Rectal smooth muscle tissue (tissue), 1 donor: Measurements from ENCODE around the gene AQP12A.

ENCODE experiments used
- H3K27ac ChIP-seq: one replicate; pipeline ENCODE4 v1.7.0; 2013; ENCODE audit warnings: low read depth, low read length, inconsistent platforms
- H3K27me3 ChIP-seq: one replicate; pipeline ENCODE4 v1.7.0; 2013; ENCODE audit warnings: low read length; ENCODE audit not compliant: control insufficient read depth, insufficient read depth
- H3K36me3 ChIP-seq: one replicate; pipeline ENCODE4 v1.7.0; 2013; ENCODE audit warnings: low read length; ENCODE audit not compliant: control insufficient read depth, insufficient read depth
- H3K4me1 ChIP-seq: one replicate; pipeline ENCODE4 v1.7.0; 2013; ENCODE audit warnings: low read length; ENCODE audit not compliant: control insufficient read depth, insufficient read depth
- H3K4me3 ChIP-seq: one replicate; pipeline ENCODE4 v1.7.0; 2013; ENCODE audit warnings: low read length
- H3K9ac ChIP-seq: one replicate; pipeline ENCODE4 v1.7.0; 2013; ENCODE audit warnings: low read length

Gene AQP12A

DNA sequence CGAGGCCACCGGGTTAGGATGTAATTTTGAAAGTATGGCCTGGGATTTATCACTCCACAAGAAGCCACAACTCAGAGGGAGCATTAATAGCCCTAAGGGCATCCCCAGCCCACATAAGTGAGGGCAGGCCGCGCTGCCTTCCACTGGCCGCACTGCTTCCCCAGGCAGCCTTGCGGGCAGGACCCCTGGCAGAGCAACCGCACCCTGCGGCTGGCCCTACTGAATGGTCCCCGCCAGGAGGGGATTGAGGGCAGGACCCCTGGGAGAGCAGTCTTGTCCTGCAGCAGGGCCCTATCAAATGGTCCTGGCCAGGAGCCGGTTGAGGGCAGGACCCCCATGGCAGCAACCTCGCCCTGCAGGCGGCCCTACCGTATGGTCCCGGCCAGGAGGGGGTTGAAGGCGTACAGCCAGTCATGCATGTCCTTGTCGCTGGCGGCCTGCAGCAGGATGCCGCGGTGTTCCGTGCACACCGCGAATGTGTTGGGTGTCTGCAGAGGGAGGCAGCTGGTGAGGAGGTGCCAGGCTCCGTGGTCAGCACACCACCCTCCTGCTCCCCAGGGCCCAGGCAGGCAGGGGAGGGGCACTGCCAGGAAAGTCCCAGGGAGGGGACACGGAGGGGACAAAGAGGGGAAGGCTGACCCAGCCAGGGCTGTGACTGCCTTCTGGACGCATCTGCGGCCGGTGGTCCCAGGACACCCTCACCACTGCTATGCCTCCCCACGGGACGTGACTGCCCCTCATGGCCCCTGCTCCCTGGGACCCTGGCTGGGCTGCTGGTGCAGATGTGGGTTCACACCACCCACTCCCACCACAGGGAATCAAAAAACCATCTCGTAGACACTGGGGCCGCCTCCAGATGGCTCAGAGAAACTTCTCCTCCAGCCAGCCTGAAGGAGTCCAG is 26.3 kb downstream of the AQP12A start:
- H3K4me3 ChIP-seq = no peak overlapping the region
- H3K27ac ChIP-seq = no peak overlapping the region
- H3K4me1 ChIP-seq = no peaks in the 10 kb centered on the region
- no peaks in the 10 kb centered on the region for H3K36me3 ChIP-seq
- H3K27me3 ChIP-seq = no peaks in the 10 kb centered on the region
- H3K9ac ChIP-seq = no peak overlapping the region

- H3K36me3 ChIP-seq = no peaks in the 10 kb centered on the region
- no peak overlapping the region for H3K9ac ChIP-seq
- no peaks in the 10 kb centered on the region for H3K27me3 ChIP-seq
- no peak overlapping the region for H3K27ac ChIP-seq
- no peaks in the 10 kb centered on the region for H3K4me1 ChIP-seq
- H3K4me3 ChIP-seq = no peak overlapping the region
Measured at GRCh38 chr2:240718896-240719490, 27.3 kb downstream of the AQP12A start.

DNA sequence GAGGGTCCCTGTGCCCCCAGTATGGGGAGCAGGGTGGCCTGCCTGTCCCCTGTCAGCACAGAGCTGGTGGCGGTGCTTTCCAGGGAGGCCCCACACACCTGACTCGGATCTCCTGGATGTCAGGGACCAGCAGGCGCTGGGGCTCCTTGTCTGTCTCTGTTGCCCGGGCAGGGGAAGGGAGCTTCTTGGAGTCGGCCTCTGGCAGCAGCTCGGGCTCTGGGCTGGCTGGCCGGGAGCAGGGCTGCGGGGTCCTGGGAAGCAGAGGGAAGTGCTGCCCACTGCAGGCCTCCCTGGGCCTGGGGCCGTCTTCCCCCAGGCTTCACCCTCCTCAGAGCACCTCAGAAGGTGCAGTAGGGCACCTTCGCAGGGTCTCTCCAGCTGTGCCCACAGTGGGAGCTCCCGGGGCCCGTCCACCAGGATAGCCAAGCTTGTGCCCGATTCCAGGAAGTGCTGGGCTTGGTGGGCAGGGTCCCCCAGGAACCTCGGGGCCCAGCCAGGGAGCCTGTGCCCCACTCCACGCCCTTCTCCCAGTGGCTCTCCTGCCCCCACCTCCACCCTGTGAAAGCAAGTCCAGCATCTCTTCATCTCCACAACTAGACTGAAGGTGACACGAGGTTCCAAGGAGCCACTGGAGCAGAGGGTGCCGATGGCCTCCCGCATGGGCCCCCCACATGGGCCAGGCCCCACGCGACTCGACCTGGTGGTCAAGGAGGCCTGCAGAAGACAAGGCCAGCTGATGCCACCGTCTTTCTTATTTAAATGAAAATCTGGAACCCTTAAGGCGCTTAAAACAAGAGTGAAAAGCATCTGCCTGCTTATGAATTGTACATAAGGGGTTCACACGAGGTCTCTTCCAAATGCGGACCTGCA is 28.2 kb downstream of the AQP12A start:
- Histone ChIP-seq H3K4me1 (no peaks in the 10 kb centered on the region), H3K4me3 (no peak overlapping the region), H3K27ac (no peak overlapping the region), H3K27me3 (no peaks in the 10 kb centered on the region), H3K36me3 (no peaks in the 10 kb centered on the region), H3K9ac (no peak overlapping the region)

DNA sequence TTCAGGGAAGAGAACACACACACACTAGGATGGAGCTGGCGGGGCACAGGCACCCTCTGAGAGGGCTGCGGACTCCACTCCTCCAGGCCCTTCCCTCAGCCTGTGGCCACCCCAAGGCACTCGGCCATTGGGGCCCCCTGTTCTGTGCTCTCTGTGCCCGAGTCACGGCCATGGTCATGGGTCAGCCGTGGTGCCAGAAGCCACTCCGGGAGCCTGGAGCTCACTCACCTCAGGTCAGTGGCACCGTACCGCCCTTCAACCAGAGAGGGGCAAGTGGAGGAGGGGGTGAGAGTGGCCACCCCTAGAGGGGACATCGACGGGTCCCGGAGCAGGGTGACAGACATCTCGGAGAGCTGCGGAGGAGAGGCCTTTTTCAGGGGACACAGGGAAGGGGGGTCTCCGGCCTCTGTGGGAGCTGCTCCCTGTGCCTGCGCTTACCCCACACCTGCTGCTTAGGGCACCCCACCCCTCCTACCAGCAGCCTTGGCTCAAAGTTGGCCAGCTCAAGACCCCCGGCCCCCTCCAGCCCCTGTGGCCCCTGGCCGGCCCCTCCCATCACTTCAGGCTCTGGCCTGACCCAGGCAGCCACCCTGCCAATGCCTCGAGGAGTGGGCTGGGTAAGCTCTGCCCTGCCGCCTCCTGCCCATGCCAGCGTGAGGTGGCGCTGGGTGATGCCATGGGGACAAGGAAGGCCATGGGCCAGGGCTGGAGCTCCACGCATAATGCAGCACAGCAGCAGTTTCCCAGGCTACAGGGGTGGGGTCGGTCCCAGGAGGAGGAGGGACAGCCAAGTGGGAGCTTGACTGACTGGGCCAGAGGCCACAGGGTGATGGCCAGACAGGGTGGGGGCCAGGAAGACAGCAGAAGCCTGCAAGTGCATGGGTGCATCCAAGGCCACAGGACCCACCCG is 29.3 kb downstream of the AQP12A start:
- Histone ChIP-seq H3K4me3 (no peak overlapping the region), H3K27me3 (no peaks in the 10 kb centered on the region), H3K27ac (no peak overlapping the region), H3K36me3 (no peaks in the 10 kb centered on the region), H3K9ac (no peak overlapping the region), H3K4me1 (no peaks in the 10 kb centered on the region)

DNA sequence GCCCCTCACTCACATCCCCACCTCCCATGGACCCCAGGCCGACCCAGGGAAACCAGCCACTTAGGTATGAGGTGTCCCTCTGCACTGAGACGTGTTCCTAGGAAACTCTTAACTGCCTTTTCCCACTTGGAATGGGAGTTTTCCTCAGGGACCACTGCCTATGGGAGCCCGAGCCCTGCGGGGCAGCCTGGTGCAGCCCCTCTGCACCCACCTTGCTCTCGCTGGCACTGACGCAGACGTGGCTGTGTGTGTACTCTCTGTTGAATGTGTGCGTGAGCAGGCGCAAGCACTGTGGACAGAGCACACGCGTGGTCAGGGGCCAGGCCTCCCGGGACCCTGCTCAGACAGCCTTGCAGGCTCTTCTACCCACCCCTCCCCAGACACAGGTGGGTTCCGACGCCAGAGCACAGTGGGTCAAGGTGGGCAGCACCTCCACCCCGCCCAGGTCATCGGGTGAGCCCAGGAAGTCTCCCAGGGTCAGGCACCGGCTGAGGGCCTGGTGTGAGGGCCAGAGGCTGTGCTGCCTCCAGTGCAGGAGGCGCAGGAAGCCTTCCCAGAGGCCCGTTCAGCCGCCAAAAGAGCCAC is 30.0 kb downstream of the AQP12A start:
- Histone ChIP-seq H3K36me3 (no peaks in the 10 kb centered on the region), H3K27ac (no peak overlapping the region), H3K9ac (no peak overlapping the region), H3K4me3 (no peak overlapping the region), H3K4me1 (no peaks in the 10 kb centered on the region), H3K27me3 (no peaks in the 10 kb centered on the region)

DNA sequence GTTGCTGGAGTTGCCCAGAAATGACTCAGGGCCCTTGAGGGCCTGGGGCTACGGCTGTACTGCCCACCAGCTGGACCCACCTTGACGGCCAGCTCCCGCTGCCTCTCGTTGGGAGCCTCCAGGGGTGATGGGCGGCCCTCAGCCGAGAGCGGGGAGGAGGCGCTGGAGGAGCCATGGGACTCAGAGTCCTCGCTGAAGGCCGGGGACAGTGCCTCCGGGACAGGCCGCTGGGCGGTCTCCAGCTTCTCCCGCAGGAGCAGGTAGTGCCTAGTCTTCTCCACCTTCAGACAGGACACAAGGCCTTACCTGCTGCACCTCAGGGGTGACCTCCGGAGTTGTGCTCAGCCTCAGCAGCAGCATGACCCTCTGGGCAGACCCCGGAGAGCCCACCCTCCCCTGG is 30.7 kb downstream of the AQP12A start:
- Histone ChIP-seq H3K27ac (no peak overlapping the region), H3K9ac (no peak overlapping the region), H3K36me3 (no peaks in the 10 kb centered on the region), H3K4me3 (no peak overlapping the region), H3K27me3 (no peaks in the 10 kb centered on the region), H3K4me1 (no peaks in the 10 kb centered on the region)

DNA sequence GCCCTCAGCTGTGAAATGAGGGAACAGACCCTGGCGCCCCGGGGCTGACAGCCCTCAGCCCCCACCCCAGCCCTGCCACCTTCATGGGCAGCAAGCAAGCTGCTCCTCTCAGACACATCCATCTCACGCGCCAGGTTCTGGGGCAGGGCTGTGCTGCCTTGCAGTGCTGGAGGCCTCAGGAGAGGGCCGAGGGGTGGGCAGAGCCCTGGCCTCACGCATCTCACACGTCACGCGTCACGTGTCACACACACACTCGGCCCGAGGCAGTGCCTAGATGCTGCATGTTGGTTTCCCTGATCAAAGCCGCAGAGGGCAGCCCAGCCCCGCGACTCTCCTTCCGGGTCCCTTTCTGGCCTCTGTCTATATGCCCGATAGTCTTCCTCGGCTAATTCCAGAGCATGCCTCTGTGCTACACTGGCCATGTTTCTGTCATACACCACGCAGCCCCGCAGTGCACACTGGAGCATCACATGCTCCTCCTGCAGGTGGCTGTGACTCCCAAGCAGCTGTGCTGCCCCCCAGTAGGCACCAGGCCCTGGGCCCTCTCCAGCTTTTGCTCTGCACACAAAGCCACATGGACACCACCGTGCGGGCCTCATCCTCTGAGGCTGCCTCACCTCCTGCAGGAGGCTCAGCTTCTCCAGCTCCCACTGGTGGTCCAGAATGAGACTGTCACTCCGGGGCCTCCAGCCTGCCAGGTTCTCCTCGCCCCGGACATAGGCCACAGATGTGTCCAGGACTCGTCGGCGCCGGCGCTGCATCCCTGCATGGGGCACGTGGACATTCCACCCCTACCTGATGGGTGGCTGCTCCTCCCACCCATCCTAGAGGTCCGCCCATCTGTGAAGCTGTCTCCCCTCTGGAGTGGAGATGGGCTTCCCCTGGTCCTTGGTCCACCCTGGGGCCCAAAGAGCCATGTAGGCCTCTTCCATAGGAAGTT is 31.4 kb downstream of the AQP12A start:
- H3K27me3 ChIP-seq = no peaks in the 10 kb centered on the region
- no peaks in the 10 kb centered on the region for H3K36me3 ChIP-seq

DNA sequence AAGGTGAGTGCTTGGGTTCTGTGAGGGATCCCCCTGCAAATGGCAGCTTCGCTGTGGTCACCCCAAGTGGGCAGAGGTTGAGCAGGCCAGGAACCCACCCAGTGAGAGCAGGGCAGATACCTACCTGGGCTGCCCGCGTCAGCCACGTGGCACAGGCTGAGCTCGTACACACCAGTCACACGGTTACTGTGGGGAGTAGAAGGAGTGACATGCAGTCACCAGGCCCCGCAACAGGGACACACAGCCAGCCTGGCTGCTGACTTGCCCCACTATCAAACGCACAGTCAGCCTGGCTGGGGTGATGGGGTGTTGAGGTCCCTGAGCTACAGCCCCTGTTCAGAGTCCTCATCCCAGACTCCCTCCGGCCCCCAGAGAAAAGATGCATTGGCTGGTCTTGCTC is 32.2 kb downstream of the AQP12A start:
- Histone ChIP-seq H3K27ac (no peak overlapping the region), H3K9ac (no peak overlapping the region), H3K27me3 (no peaks in the 10 kb centered on the region), H3K4me3 (no peak overlapping the region), H3K36me3 (no peaks in the 10 kb centered on the region), H3K4me1 (no peaks in the 10 kb centered on the region)

More for the DNA sequence above, 31.4 kb downstream of the AQP12A start:
- Histone ChIP-seq H3K4me3 (no peak overlapping the region), H3K4me1 (no peaks in the 10 kb centered on the region), H3K9ac (no peak overlapping the region), H3K27ac (no peak overlapping the region)

DNA sequence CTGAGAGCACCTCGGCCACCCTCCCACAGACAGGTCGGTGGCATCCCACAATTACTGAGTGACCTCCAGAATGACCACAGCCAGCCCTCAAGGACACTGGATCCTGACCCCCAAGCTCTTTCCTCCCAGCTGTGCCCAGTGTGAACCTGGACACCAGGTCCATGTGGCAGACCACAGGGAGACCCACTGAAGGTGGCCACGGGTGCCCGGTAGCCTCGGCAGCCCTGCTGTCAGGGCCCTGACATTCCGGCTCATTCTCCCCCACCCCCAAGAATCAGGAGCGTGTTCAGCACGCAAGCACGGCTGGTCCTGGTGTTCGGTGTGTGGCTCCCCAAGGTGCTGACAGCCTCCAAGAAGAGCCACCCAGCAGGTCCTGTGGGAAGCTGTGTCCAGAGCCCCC is 32.8 kb downstream of the AQP12A start:
- H3K27ac ChIP-seq = no peak overlapping the region

GRCh38 chr2:240725266-240725665 is 33.6 kb downstream of the AQP12A start:
- Histone ChIP-seq H3K27me3 (no peaks in the 10 kb centered on the region), H3K4me1 (no peaks in the 10 kb centered on the region), H3K36me3 (no peaks in the 10 kb centered on the region)

More for the DNA sequence above, 32.8 kb downstream of the AQP12A start:
- H3K4me3 ChIP-seq = no peak overlapping the region
- H3K36me3 ChIP-seq = no peaks in the 10 kb centered on the region
- no peaks in the 10 kb centered on the region for H3K27me3 ChIP-seq
- no peak overlapping the region for H3K9ac ChIP-seq
- no peaks in the 10 kb centered on the region for H3K4me1 ChIP-seq

DNA sequence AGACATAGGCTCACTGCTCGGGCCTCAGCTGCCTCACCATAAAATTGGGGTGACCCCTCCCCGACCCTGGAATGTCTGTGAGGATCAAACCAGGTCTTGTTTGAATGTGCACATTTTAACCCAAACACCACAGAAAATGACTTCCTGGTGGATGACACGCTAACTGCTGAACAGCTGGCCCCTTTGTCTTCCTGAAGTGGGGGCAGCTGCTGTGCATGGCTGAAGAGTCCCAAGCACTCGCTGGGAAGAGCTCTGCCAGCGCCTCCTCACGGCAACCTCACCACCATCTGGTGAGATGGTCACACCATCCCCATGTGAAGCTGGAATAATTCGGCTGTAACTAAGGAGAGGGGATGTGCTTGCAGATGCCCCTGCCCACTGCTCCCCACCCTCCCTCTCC is 34.0 kb downstream of the AQP12A start:
- no peaks in the 10 kb centered on the region for H3K27me3 ChIP-seq

More at GRCh38 chr2:240725266-240725665, 33.6 kb downstream of the AQP12A start:
- Histone ChIP-seq H3K4me3 (no peak overlapping the region), H3K27ac (no peak overlapping the region), H3K9ac (no peak overlapping the region)

More for the DNA sequence above, 34.0 kb downstream of the AQP12A start:
- Histone ChIP-seq H3K27ac (no peak overlapping the region), H3K9ac (no peak overlapping the region), H3K4me1 (no peaks in the 10 kb centered on the region), H3K36me3 (no peaks in the 10 kb centered on the region), H3K4me3 (no peak overlapping the region)
